ENCODE measurements around the gene LMCD1. TPM values are rescaled to one million over a fixed set of nuclear protein-coding genes. Genes with fewer than 3 reads are reported as not detected.

Gene LMCD1
- total RNA-seq, 1 experiment from 2014 or later = 59.6 TPM

DNA sequence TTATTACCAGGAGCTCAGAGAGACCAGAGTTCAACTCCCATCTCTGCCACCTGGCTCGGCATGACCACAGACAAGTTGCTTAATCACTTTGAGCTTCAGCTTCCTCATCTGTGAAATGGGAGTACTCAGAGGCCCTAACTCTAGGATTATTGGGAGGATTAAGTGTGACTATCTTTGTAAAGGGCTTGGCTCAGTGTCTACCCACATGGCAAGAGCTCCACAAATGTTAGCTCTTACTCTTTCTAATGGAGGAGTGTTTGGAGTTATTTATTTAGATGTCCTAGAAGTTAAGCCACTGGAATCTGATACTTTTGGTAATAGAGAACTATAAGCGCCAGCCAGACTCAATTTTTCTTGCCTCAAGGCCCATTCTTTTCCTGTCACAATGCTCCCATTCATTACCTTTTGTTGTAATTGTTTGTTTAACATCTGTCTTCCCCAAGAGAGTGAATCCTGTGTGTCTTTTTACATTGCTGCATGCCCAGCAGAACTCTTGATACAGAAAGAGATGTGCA lies 12.3 kb upstream of the LMCD1 start:
- no peaks in the 10 kb centered on the region for H3K36me3 ChIP-seq
- H3K9me3 ChIP-seq (replicated peaks) = peaks cover 4% of the 10 kb centered on the region; the same call in 1 of the 2 replicates
- no peaks in the 10 kb centered on the region for H3K27me3 ChIP-seq
- DNase-seq = peak; percentile 67 to 92
- H3K27ac ChIP-seq = peak overlapping the region; percentile 91
- H3K4me1 ChIP-seq = peaks cover 55% of the 10 kb centered on the region
- no peak overlapping the region for H3K4me3 ChIP-seq

DNA sequence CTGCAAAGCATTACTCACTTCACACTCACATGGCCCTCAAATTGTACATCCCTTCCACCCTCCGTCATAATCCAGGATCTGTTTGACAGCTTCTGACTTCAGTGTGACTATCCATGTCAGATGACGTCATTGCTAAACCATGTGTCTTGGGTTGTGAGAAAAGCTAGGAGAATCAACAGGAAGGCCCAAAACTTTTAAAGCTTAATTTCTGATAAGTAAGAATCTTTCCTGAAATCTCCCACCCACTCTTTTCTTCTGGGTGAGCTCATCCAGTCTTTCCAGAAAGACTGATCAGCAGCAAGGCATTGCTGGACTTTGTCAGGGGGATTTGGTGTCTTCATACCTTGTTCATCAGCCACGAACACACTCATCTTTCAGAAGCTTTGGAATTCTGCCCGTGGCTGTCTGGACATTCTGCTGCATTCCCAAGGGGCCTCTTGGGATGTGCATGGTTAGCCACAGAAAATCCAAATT lies 11.5 kb upstream of the LMCD1 start:
- peak; percentile 91 to 94 for DNase-seq
- peak overlapping the region; percentile 91 for H3K27ac ChIP-seq
- H3K4me3 ChIP-seq = no peak overlapping the region
- no peaks in the 10 kb centered on the region; the same call in 1 of the 2 replicates for H3K9me3 ChIP-seq (replicated peaks)
- H3K27me3 ChIP-seq = no peaks in the 10 kb centered on the region
- peaks cover 51% of the 10 kb centered on the region for H3K4me1 ChIP-seq
- H3K36me3 ChIP-seq = no peaks in the 10 kb centered on the region

DNA sequence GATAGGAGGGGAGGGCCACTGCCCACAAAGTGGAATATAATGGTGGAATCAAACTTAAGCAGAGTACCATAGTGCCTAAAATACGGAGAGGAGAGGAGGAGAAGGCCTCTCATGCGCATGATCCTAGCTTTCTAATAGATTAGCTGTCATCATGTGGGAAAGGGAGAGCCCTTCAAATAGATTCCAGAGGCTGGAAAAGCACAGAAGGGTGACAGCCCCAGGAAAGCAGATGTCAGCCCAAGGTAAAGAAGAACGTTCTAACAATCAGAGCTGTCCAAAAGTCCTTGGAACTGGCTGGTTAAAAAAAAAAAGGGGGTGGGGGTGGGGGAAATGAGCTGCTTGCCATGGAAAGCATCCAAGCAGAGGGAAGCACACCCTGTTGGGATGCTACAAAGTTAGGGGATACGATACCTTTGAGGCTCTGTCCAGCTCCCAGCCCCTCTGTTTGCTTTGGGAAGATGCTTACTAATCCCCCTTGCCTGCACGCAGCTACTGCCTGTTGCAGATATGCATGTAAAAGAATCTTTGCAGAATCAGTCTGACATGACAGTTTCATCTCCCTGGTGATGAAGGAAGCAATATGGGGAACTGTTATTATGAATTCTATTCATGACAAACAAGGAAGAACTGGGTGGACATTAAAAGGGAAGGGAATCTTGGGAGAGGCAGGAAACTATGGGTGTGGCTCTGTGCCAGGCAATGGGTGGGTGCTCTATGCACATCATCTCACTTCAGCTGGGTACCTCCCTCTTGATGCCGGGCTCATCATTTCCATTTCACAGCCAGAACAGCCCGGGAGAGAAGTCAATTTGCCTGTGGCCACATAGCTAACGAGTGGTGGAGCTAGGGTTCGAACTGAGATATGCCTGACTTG lies 10.1 kb upstream of the LMCD1 start:
- Histone ChIP-seq H3K36me3 (no peaks in the 10 kb centered on the region), H3K4me3 (no peak overlapping the region), H3K27me3 (no peaks in the 10 kb centered on the region), H3K4me1 (peaks cover 51% of the 10 kb centered on the region), H3K9me3 (replicated peaks) (no peaks in the 10 kb centered on the region), H3K27ac (peak overlapping the region; percentile 91; the same call in 1 of the 2 replicates)
- no peak for DNase-seq

DNA sequence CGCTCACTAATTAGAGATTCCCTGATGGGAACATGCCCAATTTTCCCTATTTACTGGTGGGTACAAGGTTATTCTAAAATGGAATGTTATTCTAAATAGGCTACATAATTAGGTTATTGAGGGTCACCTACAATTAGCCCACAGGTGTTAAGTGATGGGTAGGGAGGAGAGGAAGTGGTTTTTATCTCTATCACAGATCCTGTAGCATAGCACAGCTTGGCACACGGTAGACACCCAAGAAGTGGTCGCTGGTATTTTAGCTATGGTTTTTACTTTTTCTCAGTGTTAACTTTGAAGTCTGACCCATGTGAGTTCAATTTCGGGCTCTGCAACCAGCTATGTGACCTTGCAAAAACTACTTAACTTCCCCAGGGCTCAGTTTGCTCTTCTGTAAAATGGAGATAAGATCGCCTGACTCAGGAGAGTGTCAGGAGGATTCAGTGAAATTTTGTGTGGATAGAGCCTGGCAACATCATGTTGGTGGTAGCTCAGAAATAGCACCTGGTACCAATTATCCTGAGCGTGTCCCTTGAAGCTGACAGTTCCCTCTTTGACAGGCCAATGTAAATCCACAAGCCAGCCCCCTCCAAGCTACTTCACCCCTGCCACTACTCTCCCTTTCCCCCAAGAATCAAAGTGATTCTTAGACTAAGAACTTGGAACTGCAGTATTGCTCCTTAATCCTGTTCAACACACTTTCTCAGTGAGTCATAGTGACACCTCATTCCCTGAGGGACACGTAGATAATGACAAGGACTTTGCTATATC lies 8.7 kb upstream of the LMCD1 start:
- H3K27me3 ChIP-seq = no peaks in the 10 kb centered on the region
- H3K36me3 ChIP-seq = no peaks in the 10 kb centered on the region
- H3K27ac ChIP-seq = peak overlapping the region; percentile 9; the same call in 1 of the 2 replicates
- H3K9me3 ChIP-seq (replicated peaks) = 0 out of 2 replicates have a peak, but pooled peaks cover 1% of the 10 kb centered on the region
- no peak for DNase-seq
- no peak overlapping the region for H3K4me3 ChIP-seq
- H3K4me1 ChIP-seq = peaks cover 63% of the 10 kb centered on the region

DNA sequence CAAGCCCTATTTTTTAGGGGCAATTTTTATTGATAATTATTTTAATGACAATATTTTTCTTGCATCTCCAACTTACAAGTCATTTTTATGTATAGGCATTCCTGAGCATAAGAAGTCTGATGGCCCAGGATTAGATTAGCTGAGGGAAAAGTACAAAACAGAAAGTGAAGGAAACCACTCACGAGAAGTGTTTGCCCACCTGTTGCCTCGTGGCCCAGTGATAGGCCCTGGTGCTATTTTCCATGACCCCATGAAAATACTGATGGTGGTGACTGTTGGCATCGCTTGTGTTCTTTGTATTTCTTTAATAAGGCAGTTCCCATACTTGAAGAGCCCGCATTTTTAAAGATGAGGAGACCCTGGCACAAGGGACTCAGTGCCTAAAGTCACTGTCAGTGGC lies 7.9 kb upstream of the LMCD1 start:
- DNase-seq = peak in 1 of 2 experiments; percentile 56
- H3K27me3 ChIP-seq = no peaks in the 10 kb centered on the region
- no peak overlapping the region for H3K4me3 ChIP-seq
- peak overlapping the region; percentile 9; the same call in 1 of the 2 replicates for H3K27ac ChIP-seq
- H3K4me1 ChIP-seq = peaks cover 67% of the 10 kb centered on the region
- peaks cover 9% of the 10 kb centered on the region; the same call in 1 of the 2 replicates for H3K9me3 ChIP-seq (replicated peaks)
- no peaks in the 10 kb centered on the region for H3K36me3 ChIP-seq

DNA sequence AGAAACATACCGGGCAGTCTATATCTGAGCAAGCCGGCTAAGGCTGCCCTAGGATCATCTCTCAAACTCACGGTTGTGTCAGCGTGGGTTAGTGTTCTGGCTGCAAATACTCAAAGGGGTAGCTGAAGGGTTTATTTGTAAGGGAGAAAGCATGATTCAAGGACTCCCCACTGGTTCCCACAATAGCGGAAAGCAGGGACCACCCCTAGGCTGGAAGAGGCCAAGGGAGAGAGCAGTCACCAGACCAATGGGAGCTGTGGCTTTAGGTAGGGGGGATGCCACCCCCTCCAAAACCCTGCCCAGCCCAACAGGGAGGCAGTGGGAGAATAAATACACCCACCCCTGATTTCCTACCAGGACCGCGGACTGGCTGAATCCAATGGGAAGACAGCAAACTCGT lies 7.3 kb upstream of the LMCD1 start:
- no peaks in the 10 kb centered on the region for H3K27me3 ChIP-seq
- H3K27ac ChIP-seq = no peak overlapping the region; the same call in 1 of the 2 replicates
- no peak for DNase-seq
- no peak overlapping the region for H3K4me3 ChIP-seq
- no peaks in the 10 kb centered on the region for H3K36me3 ChIP-seq
- H3K4me1 ChIP-seq = peaks cover 65% of the 10 kb centered on the region
- peaks cover 9% of the 10 kb centered on the region; the same call in 1 of the 2 replicates for H3K9me3 ChIP-seq (replicated peaks)

DNA sequence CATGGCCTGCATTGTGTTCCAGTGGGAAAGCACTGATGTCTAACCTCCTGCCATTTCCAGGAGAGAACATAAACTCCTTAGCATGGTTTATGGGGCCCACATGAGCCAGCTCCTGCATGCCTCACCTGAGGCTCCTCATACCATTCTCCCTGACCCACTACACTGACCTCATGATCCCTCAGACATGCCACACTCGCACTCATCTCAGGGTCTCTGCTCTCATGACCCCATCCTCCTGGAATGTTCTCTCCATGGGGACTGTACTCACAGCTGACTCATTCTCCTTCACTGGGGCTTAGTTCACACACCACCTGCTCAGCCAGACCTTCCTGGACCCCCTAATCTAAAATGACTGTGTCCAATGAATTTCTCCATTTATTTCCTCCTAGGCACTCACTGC lies 4.0 kb upstream of the LMCD1 start:
- DNase-seq = peak; percentile 83 to 85
- peak overlapping the region; percentile 98 for H3K27ac ChIP-seq
- no peak overlapping the region for H3K4me3 ChIP-seq

DNA sequence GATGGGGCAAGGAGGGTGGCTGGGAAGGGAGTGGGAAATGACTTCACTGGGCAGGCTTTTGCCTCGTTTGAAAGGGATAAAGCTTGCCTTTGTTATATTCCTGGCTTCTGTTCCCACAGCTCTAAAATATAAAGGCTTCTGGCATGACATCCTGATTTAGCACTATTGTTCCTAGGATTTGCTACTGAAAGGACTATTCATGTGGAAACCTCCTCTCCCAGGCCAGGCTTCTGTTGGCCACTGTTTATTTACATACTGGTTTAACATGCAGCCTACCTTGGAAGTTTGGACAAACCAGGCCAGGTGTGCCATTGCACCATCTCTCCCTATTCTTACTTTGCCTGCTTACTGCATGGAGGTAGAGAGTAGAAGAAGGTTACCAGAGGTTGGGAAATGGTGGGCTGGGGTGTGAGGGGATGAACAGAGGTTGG lies 2.4 kb upstream of the LMCD1 start:
- peak overlapping the region; percentile 98 for H3K27ac ChIP-seq
- DNase-seq = peak; percentile 84 to 95

More for the DNA sequence above, 4.0 kb upstream of the LMCD1 start:
- peaks cover 55% of the 10 kb centered on the region for H3K4me1 ChIP-seq
- H3K27me3 ChIP-seq = no peaks in the 10 kb centered on the region
- H3K36me3 ChIP-seq = no peaks in the 10 kb centered on the region
- H3K9me3 ChIP-seq (replicated peaks) = peaks cover 9% of the 10 kb centered on the region; the same call in 1 of the 2 replicates

DNA sequence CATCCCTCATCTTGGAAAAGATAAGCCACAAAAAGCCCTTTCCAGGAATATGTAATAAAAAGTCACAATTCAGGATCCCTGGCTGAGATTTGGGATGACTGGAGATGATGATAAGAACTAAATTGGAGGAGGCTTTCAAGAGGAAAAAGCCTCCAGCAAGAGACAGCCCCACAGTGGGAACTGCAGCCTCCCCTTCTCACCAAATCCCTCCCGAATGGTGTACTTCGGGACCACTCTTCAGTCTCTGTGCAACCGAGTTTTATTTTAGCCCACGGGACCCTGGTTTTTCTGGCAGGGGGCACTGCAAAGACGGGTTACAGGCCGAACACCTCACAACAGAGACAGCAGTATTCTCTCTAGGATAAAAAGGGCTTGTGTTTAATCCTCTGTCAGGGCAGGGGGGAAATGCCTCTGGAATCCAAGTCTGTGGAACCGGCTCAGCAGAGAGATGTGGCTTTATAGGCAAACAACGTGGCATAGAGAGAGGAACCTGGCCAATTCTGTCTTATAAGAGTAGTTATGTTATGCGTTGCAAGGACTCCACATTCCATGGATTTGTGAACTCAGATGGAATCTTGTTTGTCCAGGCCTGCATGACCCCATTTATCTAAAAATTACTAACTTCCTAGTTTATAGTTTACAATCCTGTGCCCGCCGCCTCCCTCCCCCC lies 1.2 kb upstream of the LMCD1 start:
- Histone ChIP-seq H3K4me3 (peak overlapping the region; percentile 58), H3K36me3 (peaks cover 3% of the 10 kb centered on the region; the same call in 1 of the 2 replicates), H3K9me3 (replicated peaks) (peaks cover 9% of the 10 kb centered on the region; the same call in 1 of the 2 replicates), H3K4me1 (peaks cover 67% of the 10 kb centered on the region), H3K27me3 (no peaks in the 10 kb centered on the region), H3K27ac (peak overlapping the region; percentile 98)
- DNase-seq = peak; percentile 85 to 93

More for the DNA sequence above, 2.4 kb upstream of the LMCD1 start:
- peaks cover 57% of the 10 kb centered on the region for H3K4me1 ChIP-seq
- H3K9me3 ChIP-seq (replicated peaks) = peaks cover 9% of the 10 kb centered on the region; the same call in 1 of the 2 replicates
- no peak overlapping the region for H3K4me3 ChIP-seq
- no peaks in the 10 kb centered on the region for H3K27me3 ChIP-seq
- H3K36me3 ChIP-seq = no peaks in the 10 kb centered on the region; the same call in 1 of the 2 replicates

DNA sequence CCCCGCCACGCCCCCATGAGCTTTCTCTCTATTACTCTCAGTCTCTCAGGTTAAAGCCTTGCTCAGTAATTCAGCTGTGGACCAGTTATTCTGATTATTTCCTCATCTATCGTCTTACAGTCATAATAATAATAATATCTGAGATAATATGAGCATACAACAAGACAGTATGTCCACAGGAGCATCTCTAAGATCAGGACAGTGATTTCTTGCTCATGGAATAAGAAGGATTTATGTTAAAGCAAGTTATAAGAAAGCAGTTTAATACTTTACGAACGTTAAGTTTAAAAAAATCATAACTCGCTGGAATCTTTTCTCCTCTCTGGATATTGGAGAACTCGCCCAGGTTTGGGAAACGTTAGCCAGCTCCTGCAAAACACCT lies 643 bp upstream of the LMCD1 start:
- peaks cover 3% of the 10 kb centered on the region; the same call in 1 of the 2 replicates for H3K36me3 ChIP-seq
- H3K27me3 ChIP-seq = no peaks in the 10 kb centered on the region
- H3K4me3 ChIP-seq = peak overlapping the region; percentile 58
- peaks cover 73% of the 10 kb centered on the region for H3K4me1 ChIP-seq
- peak overlapping the region; percentile 98 for H3K27ac ChIP-seq
- no peak for DNase-seq
- H3K9me3 ChIP-seq (replicated peaks) = peaks cover 9% of the 10 kb centered on the region; the same call in 1 of the 2 replicates

DNA sequence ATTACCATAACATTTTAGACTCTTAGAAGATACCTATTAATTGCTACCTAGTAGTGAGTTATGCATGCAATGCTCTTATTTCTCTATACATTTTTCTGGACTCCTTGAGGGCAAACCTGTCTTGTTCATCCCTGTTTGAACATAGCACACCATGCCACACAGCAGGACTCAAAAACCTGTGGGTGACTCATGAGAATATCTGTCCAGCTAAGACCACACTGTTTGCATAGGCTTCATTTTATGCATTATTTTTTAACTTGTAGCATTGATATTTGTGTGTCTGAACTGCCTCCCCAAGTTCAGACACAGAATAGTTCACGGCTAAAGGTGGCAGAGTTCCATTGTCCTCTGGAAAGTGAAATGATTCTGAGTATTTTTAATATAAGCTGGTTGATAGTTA lies 1.8 kb downstream of the LMCD1 start:
- Histone ChIP-seq H3K27ac (peak overlapping the region; percentile 38; the same call in 1 of the 2 replicates), H3K4me1 (peaks cover 77% of the 10 kb centered on the region)

DNA sequence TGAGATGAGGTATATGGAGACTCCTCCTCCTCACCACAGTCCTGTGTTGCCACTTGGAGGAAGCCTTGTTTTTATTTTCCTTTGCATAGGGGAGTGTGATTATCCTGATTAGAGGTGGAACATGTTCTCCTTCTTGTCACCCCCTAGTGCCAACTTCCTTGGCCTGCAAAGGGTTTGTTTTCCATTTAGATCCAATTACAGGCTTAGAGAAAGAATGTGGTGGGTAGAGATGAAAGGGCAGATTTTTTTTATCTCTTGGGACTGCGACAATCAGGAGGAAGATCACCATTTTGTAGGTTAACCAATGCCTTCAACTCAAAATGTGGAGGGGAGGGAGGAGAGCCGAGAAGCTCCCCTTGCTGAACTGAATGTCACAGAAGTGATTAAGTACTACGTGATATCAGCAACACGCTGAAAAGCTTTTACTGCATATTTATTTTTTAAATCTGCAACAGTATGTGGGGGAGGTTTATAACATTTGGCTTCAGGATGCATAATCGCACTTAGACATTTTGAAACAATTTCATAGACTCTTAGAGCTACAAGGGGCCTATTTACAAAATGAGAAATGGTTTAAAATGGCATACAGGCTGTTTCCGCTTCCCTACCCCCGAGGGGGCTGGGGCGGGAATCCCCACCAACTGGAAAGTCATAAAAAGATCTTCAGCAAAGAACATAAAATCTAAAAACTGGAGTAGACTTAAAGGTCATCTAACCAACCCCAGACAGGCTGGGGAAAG lies 2.4 kb downstream of the LMCD1 start:
- peak overlapping the region; percentile 38; the same call in 1 of the 2 replicates for H3K27ac ChIP-seq
- H3K4me3 ChIP-seq = peak overlapping the region; percentile 37; the same call in 1 of the 2 replicates
- H3K36me3 ChIP-seq = peaks cover 18% of the 10 kb centered on the region
- peak in 1 of 2 experiments; percentile 66 for DNase-seq
- H3K27me3 ChIP-seq = no peaks in the 10 kb centered on the region
- no peaks in the 10 kb centered on the region for H3K9me3 ChIP-seq (replicated peaks)
- H3K4me1 ChIP-seq = peaks cover 71% of the 10 kb centered on the region

More for the DNA sequence above, 1.8 kb downstream of the LMCD1 start:
- Histone ChIP-seq H3K4me3 (peak overlapping the region; percentile 37), H3K27me3 (no peaks in the 10 kb centered on the region), H3K36me3 (peaks cover 12% of the 10 kb centered on the region), H3K9me3 (replicated peaks) (peaks cover 3% of the 10 kb centered on the region; the same call in 1 of the 2 replicates)
- peak in 1 of 2 experiments; percentile 43 for DNase-seq

DNA sequence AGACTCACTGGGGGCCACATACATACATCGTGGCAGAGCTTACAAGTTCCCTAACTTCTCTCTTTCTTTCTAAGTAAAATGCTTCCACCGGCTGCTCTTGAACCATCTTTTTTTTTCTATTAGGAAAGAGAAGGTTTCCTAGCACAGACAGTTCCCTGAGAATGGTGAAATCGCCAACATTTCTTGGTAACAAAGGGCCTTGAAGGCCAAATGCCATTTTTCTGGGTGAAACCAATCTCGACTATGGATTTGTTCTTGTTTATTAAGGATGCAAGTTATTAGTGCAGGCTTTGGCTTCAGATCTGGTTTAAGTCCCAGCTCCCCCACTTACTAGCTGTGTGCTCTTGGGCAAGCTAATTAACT lies 3.0 kb downstream of the LMCD1 start:
- H3K4me3 ChIP-seq = no peak overlapping the region
- peak overlapping the region; percentile 38; the same call in 1 of the 2 replicates for H3K27ac ChIP-seq
- no peaks in the 10 kb centered on the region for H3K27me3 ChIP-seq
- no peak for DNase-seq
- peaks cover 67% of the 10 kb centered on the region for H3K4me1 ChIP-seq
- H3K36me3 ChIP-seq = peaks cover 22% of the 10 kb centered on the region
- H3K9me3 ChIP-seq (replicated peaks) = no peaks in the 10 kb centered on the region

Data from SJCRH30 (cell line).